Measurements from ENCODE around the gene GLTP.

DNA sequence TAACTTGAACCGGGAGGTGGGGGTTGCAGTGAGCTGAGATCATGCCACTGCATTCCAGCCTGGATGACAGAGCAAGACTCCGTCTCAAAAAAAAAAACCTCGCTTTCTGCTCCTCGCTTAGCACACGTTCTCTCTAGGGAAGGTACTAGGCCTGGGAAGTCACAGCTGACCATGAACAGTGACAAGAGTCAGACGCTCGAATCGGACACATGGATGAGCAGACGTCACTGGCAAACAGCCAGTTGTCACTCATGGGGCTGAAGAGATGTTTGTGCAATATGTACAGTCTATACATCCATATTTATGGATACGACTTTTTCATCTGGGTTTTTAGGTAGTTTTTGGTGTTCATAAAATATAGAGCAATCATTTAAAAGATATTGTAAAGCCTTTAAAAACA is 39.1 kb upstream of the GLTP start:
- TF ChIP-seq, protein P1, sequence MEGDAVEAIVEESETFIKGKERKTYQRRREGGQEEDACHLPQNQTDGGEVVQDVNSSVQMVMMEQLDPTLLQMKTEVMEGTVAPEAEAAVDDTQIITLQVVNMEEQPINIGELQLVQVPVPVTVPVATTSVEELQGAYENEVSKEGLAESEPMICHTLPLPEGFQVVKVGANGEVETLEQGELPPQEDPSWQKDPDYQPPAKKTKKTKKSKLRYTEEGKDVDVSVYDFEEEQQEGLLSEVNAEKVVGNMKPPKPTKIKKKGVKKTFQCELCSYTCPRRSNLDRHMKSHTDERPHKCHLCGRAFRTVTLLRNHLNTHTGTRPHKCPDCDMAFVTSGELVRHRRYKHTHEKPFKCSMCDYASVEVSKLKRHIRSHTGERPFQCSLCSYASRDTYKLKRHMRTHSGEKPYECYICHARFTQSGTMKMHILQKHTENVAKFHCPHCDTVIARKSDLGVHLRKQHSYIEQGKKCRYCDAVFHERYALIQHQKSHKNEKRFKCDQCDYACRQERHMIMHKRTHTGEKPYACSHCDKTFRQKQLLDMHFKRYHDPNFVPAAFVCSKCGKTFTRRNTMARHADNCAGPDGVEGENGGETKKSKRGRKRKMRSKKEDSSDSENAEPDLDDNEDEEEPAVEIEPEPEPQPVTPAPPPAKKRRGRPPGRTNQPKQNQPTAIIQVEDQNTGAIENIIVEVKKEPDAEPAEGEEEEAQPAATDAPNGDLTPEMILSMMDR (IDR thresholded peaks at IDR 0.05) = no peak
- no peak for TF ChIP-seq POLR2A (IDR thresholded peaks at IDR 0.05)

All from suprapubic skin (tissue), 3 donors.